B cell (primary cell): ENCODE data around the gene GRM4. TPM values are rescaled to one million over a fixed set of nuclear protein-coding genes. Genes with fewer than 3 reads are reported as not detected.

Experiments used
- ATAC-seq: fragments of 200-7000 bp; cut with Tn5 transposase; one replicate; pipeline ENCODE4 v1.10.0; 2021; ENCODE audit warnings: low read depth, mild to moderate bottlenecking, moderate number of reproducible peaks, moderate library complexity
- CTCF ChIA-PET: fragments of 350-600 bp; sonication (Branson Sonifier 250); formaldehyde crosslinking; loops from one replicate; lab custom pipeline; 2021; ENCODE audit warnings: antibody characterized with exemption, inconsistent platforms; lab: Charles Lee
- POLR2A ChIA-PET: fragments of 350-600 bp; sonication (Branson Sonifier 250); formaldehyde crosslinking; loops from one replicate; lab custom pipeline; 2021; ENCODE audit warnings: antibody characterized with exemption; lab: Charles Lee
- DNase-seq: peaks from one replicate; pipeline ENCODE4 v3.0.0; 2013
- H2AFZ ChIP-seq: 2 replicates; pipeline ENCODE4 v1.6.1; 2012; ENCODE audit warnings: mild to moderate bottlenecking, low read depth, low read length; ENCODE audit not compliant: insufficient read depth, poor library complexity, severe bottlenecking
- H3K27ac ChIP-seq, 2 donors: 1 replicate in 1 of 2; 2 replicates in 1 of 2; pipeline ENCODE4 v1.5.1; 2012 to 2013; ENCODE audit warnings: low read length in 2 of 2, mild to moderate bottlenecking in 2 of 2, moderate library complexity in 1 of 2
- H3K27me3 ChIP-seq, 4 experiments: fragments of 200-600 bp in 1 of 4; sonication (generic) in 1 of 4; replicated peaks in 1 of 4; 1 replicate in 2 of 4; 2 replicates in 2 of 4; pipeline versions ENCODE4 v1.6.1 to v1.7.0; 2013 to 2016; ENCODE audit warnings: low read length in 3 of 4, mild to moderate bottlenecking in 2 of 4, mixed read lengths in 1 of 4, moderate library complexity in 1 of 4; ENCODE audit not compliant: insufficient read depth in 4 of 4, control insufficient read depth in 3 of 4; ENCODE audit errors: control extremely low read depth in 1 of 4
- H3K36me3 ChIP-seq, 2 experiments: replicated peaks in 1 of 2; 1 replicate in 1 of 2; 2 replicates in 1 of 2; pipeline versions ENCODE4 v1.6.1 to v1.7.1; 2013; ENCODE audit warnings: low read length in 1 of 2; ENCODE audit not compliant: insufficient read depth in 2 of 2, control insufficient read depth in 1 of 2; ENCODE audit errors: control extremely low read depth in 1 of 2, extremely low read depth in 1 of 2
- H3K4me1 ChIP-seq, 2 donors: fragments of 200-600 bp in 1 of 2; sonication (generic) in 1 of 2; 1 replicate in 1 of 2; 2 replicates in 1 of 2; pipeline versions ENCODE4 v1.5.1 to v1.6.1; 2013 to 2017; ENCODE audit warnings: low read length in 2 of 2; ENCODE audit not compliant: control insufficient read depth in 2 of 2, insufficient read depth in 2 of 2
- H3K4me2 ChIP-seq: replicated peaks from 2 replicates; pipeline ENCODE3; 2012; ENCODE audit warnings: mild to moderate bottlenecking, low read depth, low read length; ENCODE audit not compliant: poor library complexity, severe bottlenecking
- H3K4me3 ChIP-seq, 5 experiments: fragments of 200-600 bp in 1 of 5; sonication (generic) in 1 of 5; 1 replicate in 3 of 5; 2 replicates in 2 of 5; pipeline versions ENCODE4 v1.5.1 to v1.7.0; 2011 to 2016; ENCODE audit warnings: low read length in 4 of 5, mild to moderate bottlenecking in 4 of 5, low read depth in 2 of 5, control low read depth in 1 of 5, moderate library complexity in 1 of 5; ENCODE audit not compliant: insufficient read depth in 1 of 5; ENCODE audit errors: control extremely low read depth in 1 of 5, extremely low read depth in 1 of 5
- H3K79me2 ChIP-seq: fragments of 200-600 bp; sonication (generic); one replicate; pipeline ENCODE4 v1.6.0; 2016; ENCODE audit warnings: low read length; ENCODE audit not compliant: control insufficient read depth, insufficient read depth
- H3K9ac ChIP-seq: fragments of 200-600 bp; sonication (generic); 2 replicates; pipeline ENCODE4 v1.6.1; 2017; ENCODE audit warnings: mild to moderate bottlenecking, low read length, moderate library complexity
- H3K9me3 ChIP-seq, 3 donors: one replicate each; pipeline versions ENCODE4 v1.6.1 to v1.7.1; 2013; ENCODE audit warnings: low read length in 2 of 3; ENCODE audit not compliant: control insufficient read depth in 2 of 3, insufficient read depth in 1 of 3; ENCODE audit errors: control extremely low read depth in 1 of 3
- H4K20me1 ChIP-seq: 2 replicates; pipeline ENCODE4 v1.6.0; 2012; ENCODE audit warnings: mild to moderate bottlenecking, low read length; ENCODE audit not compliant: insufficient read depth, control insufficient read depth, poor library complexity, severe bottlenecking
- H3K27ac Mint-ChIP-seq: one replicate; pipeline ENCODE4 v1.8.0; 2021; ENCODE audit warnings: mixed read lengths
- H3K27me3 Mint-ChIP-seq: one replicate; pipeline ENCODE4 v1.8.0; 2021; ENCODE audit warnings: mixed read lengths
- H3K4me1 Mint-ChIP-seq: one replicate; pipeline ENCODE4 v1.8.0; 2021; ENCODE audit warnings: mixed read lengths
- H3K4me3 Mint-ChIP-seq: one replicate; pipeline ENCODE4 v1.8.0; 2021; ENCODE audit warnings: mixed read lengths
- H3K9me3 Mint-ChIP-seq: one replicate; pipeline ENCODE4 v1.8.0; 2022; ENCODE audit warnings: mixed read lengths; ENCODE audit not compliant: insufficient read depth
- EZH2 ChIP-seq: IDR thresholded peaks from 2 replicates; pipeline ENCODE4 v1.6.1; 2012; ENCODE audit warnings: borderline replicate concordance, low read depth, mild to moderate bottlenecking, moderate library complexity, low read length; ENCODE audit not compliant: insufficient read depth, poor library complexity, severe bottlenecking
- WGBS: methylation state at CpG from one replicate; pipeline ENCODE4 v1.1.5; 2013; ENCODE audit warnings: missing lambda C conversion rate; ENCODE audit not compliant: insufficient coverage; 5-methylcytosine and 5-hydroxymethylcytosine counted together
- intact Hi-C: fragments of 100-400 bp; cut with micrococcal nuclease; formaldehyde crosslinking; loops from one replicate; pipeline ENCODE4 v1.10.0; 2022
- polyA plus RNA-seq: library from polyadenylated mRNA; depleted of rRNA; stranded (reverse); fragments of >200 nt; gene quantifications from 2 replicates; pipeline ENCODE4 v1.2.3, GENCODE V29; 2012
- total RNA-seq, 2 donors: library from RNA; stranded (reverse); fragments of 120-200 nt in 1 of 2; gene quantifications; 1 replicate in 1 of 2; 2 replicates in 1 of 2; pipeline versions ENCODE4 v1.2.3 to v1.2.4, GENCODE V29; 2013 to 2022
- TF ChIP-seq, protein P1 (sequence below): fragments of 200-600 bp; IDR thresholded peaks from one replicate; pipeline ENCODE4 v1.8.0; 2022; ENCODE audit warnings: antibody characterized with exemption, mild to moderate bottlenecking

GRM4 gene
- total and polyA plus RNA-seq, 2 donors (not counting 1 experiment from before 2014, with no cell fraction given) = 0.04 TPM; not detected in 1

DNA sequence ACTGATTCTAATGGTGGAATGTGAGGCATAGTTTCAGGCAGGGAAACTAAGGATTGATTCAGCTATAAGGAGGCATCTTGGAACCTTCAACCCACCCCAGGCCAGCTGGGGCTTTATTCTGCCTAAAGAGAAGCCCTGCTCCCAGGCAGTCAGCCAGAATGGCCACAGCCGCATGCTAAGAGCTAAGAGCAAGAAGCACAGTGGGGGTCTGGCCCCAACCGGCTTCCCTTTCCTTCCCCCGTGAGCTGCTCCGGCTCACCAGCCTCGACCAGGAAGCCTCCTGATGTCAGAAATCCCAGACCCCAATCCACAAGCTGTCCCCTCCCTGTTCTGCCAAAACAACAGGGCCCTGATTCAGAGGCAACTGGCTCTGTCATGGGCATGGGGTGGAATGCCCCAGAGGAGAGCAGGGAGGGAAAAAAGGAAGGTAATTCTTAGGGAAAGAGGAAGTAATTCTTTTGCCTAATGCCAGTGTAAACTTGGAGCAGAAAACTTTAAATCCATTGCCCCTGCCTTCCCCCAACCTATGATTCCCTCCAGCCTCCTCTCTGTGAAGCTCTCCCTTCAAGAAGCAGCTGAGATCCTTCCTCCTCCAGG lies 6.9 kb downstream of the GRM4 start:
- Histone ChIP-seq H3K9ac (no peak overlapping the region), H3K36me3 (no peaks in the 10 kb centered on the region), H4K20me1 (no peaks in the 10 kb centered on the region), H2AFZ (no peak overlapping the region), H3K79me2 (no peaks in the 10 kb centered on the region), H3K4me3 (no peak overlapping the region), H3K9me3 (peaks cover 0 to 20% (median 0%) of the 10 kb centered on the region in 3 donors), H3K27me3 (peaks cover 0 to 88% (median 43%) of the 10 kb centered on the region in 4 experiments), H3K4me2 (no peak overlapping the region), H3K4me1 (peaks cover 17 to 28% of the 10 kb centered on the region in 2 donors), H3K27ac (no peak overlapping the region)
- H3K27me3 Mint-ChIP-seq = peaks cover 73% of the 10 kb centered on the region
- peaks cover 13% of the 10 kb centered on the region for H3K4me1 Mint-ChIP-seq
- no peak overlapping the region for H3K27ac Mint-ChIP-seq
- no peak for DNase-seq
- H3K9me3 Mint-ChIP-seq = no peaks in the 10 kb centered on the region
- ChIA-PET POLR2A (no interaction called here), CTCF (no interaction called here)
- H3K4me3 Mint-ChIP-seq = no peak overlapping the region
- intact Hi-C loops = no loop called here
- TF ChIP-seq, protein P1, sequence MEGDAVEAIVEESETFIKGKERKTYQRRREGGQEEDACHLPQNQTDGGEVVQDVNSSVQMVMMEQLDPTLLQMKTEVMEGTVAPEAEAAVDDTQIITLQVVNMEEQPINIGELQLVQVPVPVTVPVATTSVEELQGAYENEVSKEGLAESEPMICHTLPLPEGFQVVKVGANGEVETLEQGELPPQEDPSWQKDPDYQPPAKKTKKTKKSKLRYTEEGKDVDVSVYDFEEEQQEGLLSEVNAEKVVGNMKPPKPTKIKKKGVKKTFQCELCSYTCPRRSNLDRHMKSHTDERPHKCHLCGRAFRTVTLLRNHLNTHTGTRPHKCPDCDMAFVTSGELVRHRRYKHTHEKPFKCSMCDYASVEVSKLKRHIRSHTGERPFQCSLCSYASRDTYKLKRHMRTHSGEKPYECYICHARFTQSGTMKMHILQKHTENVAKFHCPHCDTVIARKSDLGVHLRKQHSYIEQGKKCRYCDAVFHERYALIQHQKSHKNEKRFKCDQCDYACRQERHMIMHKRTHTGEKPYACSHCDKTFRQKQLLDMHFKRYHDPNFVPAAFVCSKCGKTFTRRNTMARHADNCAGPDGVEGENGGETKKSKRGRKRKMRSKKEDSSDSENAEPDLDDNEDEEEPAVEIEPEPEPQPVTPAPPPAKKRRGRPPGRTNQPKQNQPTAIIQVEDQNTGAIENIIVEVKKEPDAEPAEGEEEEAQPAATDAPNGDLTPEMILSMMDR = no peak
- TF ChIP-seq EZH2 = no peak
- no peak for ATAC-seq
- 23% methylated on average over 2 of the region's 5 CpGs for WGBS

DNA sequence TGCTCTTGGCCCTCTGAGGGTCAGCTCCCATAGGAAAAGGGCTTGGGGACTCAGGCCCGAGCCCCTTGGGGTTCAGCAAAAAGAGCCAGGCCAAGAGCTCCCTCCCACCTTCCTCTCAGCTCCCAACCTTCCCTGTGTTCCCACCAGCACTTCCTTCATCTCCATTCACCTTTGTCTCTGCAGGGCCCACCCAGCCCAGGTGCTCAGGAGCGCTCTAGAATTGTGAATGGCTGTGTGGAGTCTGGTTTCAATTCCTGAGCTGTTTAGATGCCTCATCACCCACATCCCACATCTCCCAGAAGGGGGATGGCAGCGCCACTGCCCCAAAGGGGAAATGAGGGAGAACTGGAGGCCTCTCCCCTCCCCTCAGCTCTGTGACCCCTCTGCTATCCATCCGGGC lies 7.7 kb downstream of the GRM4 start:
- peaks cover 72% of the 10 kb centered on the region for H3K27me3 Mint-ChIP-seq
- no peak overlapping the region for H3K4me3 Mint-ChIP-seq
- no peak for DNase-seq
- no peaks in the 10 kb centered on the region for H3K9me3 Mint-ChIP-seq
- TF ChIP-seq EZH2 = no peak
- TF ChIP-seq, protein P1 = no peak
- ChIA-PET CTCF (interaction anchor here (0.7 kb wide), 1 partner anchor 1206 kb away, joined by 3 read pairs; no protein-coding TSS in a partner anchor), POLR2A (no interaction called here)
- Histone ChIP-seq H3K4me1 (peaks cover 9 to 20% of the 10 kb centered on the region in 2 donors), H3K79me2 (no peaks in the 10 kb centered on the region), H3K9me3 (peaks cover 0 to 15% (median 0%) of the 10 kb centered on the region in 3 donors), H3K36me3 (no peaks in the 10 kb centered on the region), H4K20me1 (no peaks in the 10 kb centered on the region), H3K27ac (no peak overlapping the region), H3K9ac (no peak overlapping the region), H2AFZ (no peak overlapping the region), H3K27me3 (peaks cover 0 to 86% (median 37%) of the 10 kb centered on the region in 4 experiments), H3K4me3 (no peak overlapping the region), H3K4me2 (no peak overlapping the region)
- H3K27ac Mint-ChIP-seq = no peak overlapping the region
- no CpG with 5 or more reads among the region's 4 CpGs for WGBS
- ATAC-seq = no peak
- intact Hi-C loops = no loop called here
- H3K4me1 Mint-ChIP-seq = peaks cover 6% of the 10 kb centered on the region
